VCaP (cell line): ENCODE measurements around the gene PHF2.

Source experiments
- H3K27ac ChIP-seq: fragments of 450-650 bp; 2 replicates; pipeline ENCODE4 v1.5.1; 2017
- CTCF ChIP-seq: fragments of 450-650 bp; conservative IDR thresholded peaks from 2 replicates; pipeline ENCODE4 v1.5.1; 2017; ENCODE audit warnings: mild to moderate bottlenecking, moderate library complexity

The PHF2 gene

GRCh38 chr9:93574900-93575795, 1.2 kb upstream of the PHF2 start:
- no peak for TF ChIP-seq CTCF
- H3K27ac ChIP-seq, result peak overlapping the region; percentile 91

GRCh38 chr9:93575796-93576257, 557 bp upstream of the PHF2 start:
- H3K27ac ChIP-seq, result peak overlapping the region; percentile 91
- no peak for TF ChIP-seq CTCF

DNA sequence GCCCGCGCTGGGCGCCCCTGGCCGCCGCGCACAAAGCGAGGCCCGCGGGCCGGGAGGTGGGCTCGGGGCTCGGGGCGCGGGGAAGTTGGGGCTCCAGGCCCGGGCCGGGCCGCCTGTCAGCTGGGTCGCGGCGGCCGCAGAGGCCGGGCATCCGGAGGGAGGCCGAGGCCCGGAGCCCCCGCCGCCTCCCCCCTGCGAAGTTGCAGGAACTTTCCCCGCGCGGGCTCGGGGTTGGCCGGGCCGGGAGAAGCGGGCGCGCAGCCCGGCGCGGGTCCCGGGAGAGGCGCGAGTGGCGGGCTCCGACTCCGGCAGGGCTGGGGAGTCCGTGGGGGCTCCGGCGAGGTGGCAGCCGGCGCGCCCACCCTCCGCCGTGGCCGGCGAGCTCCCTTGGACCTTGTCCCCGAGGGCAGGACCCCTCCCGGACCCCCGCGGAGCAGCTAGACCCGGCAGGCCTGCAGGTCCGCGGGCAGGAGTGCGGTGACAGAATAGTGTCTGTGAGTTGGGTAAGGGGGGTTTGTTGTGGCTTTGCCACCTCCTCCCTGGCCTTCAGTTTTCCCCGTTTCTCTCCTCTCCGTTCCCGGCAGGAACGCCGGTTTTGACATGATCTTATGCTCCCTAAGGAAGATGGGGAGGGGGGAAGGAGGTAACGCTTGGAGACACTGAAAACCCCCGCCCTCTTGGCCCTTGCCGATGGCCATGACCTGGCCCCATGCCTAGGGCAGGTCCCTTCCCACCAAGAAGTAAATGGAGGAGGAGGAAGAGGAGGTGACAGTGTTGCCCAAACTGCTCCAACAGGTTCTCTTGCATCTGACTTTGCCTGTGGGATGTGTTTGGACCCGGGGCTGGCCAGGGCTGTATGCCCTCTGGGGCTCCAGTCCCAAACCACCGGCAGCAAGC, 942 bp downstream of the PHF2 start:
- H3K27ac ChIP-seq, result peak overlapping the region; percentile 91
- TF ChIP-seq CTCF, result no peak

- H3K27ac ChIP-seq, result peak overlapping the region; percentile 91
- TF ChIP-seq CTCF, result no peak
Measured at GRCh38 chr9:93577975-93578682, 1.7 kb downstream of the PHF2 start.

GRCh38 chr9:93578844-93579243, 2.5 kb downstream of the PHF2 start:
- peak overlapping the region; percentile 91 for H3K27ac ChIP-seq
- TF ChIP-seq CTCF, result no peak

GRCh38 chr9:93579711-93580516, 3.5 kb downstream of the PHF2 start:
- no peak for TF ChIP-seq CTCF
- peak overlapping the region; percentile 49; the same call in 1 of the 2 replicates for H3K27ac ChIP-seq
